Panc1 (cell line): ENCODE measurements around the gene ACOX1.

ENCODE experiments used
- POLR2AphosphoS5 ChIP-seq: IDR thresholded peaks from 2 replicates; pipeline ENCODE4 v1.6.1; 2012; ENCODE audit warnings: mild to moderate bottlenecking, low read depth, low read length, moderate library complexity
- REST ChIP-seq, 2 experiments: IDR thresholded peaks; 2 replicates each; pipeline ENCODE4 v1.6.1; 2011 to 2012; ENCODE audit warnings: low read depth in 2 of 2, control low read depth in 1 of 2, low read length in 1 of 2, mild to moderate bottlenecking in 1 of 2, moderate library complexity in 1 of 2; ENCODE audit not compliant: insufficient read depth in 1 of 2
- SIN3A ChIP-seq: IDR thresholded peaks from 2 replicates; pipeline ENCODE4 v1.6.1; 2012; ENCODE audit warnings: low read depth, mild to moderate bottlenecking, low read length, moderate library complexity, borderline replicate concordance; ENCODE audit not compliant: insufficient read depth
- TCF7L2 ChIP-seq: IDR thresholded peaks from 2 replicates; pipeline ENCODE4 v1.6.1; 2011; ENCODE audit warnings: mild to moderate bottlenecking, low read depth, low read length, inconsistent platforms
- TF ChIP-seq, protein P1 (sequence below): fragments of 450-650 bp; IDR thresholded peaks from 2 replicates; pipeline ENCODE4 v1.5.1; 2017; ENCODE audit warnings: mild to moderate bottlenecking

DNA sequence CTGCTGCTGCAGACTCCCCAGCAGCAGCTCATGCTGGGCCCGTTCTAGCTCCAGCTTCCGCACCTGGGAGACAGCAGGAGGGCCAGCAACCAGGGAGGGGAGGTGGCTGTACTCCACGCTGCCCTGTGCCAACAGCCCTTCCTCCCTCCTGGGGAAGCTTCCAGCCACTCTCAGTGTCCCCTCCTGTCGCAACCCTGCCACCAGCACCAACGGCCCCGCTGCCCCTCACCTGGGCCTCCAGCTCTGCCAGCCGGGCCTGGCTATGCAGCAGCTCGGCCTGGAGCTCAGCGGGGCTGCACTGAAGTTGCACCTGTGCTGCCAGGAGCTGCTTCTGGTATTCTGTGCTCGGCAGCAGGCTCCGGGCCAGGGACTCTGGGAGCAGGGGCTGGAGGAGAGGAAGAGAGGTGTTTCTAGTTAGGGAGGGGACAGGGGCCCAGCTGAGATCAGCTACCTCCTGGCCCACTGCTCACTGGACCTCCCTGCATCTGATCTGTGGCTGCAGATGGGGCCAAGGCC is 58.9 kb downstream of the ACOX1 start:
- TF ChIP-seq, protein P1, sequence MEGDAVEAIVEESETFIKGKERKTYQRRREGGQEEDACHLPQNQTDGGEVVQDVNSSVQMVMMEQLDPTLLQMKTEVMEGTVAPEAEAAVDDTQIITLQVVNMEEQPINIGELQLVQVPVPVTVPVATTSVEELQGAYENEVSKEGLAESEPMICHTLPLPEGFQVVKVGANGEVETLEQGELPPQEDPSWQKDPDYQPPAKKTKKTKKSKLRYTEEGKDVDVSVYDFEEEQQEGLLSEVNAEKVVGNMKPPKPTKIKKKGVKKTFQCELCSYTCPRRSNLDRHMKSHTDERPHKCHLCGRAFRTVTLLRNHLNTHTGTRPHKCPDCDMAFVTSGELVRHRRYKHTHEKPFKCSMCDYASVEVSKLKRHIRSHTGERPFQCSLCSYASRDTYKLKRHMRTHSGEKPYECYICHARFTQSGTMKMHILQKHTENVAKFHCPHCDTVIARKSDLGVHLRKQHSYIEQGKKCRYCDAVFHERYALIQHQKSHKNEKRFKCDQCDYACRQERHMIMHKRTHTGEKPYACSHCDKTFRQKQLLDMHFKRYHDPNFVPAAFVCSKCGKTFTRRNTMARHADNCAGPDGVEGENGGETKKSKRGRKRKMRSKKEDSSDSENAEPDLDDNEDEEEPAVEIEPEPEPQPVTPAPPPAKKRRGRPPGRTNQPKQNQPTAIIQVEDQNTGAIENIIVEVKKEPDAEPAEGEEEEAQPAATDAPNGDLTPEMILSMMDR: no peak
- TF ChIP-seq POLR2AphosphoS5 (no peak), REST (IDR thresholded peaks at IDR 0.05; ENCODE audit: insufficient read depth in 1 of 2, low read depth in 2 of 2, low read length in 1 of 2) (no peak), TCF7L2 (no peak), SIN3A (no peak)
